ENCODE results near the gene STXBP2. TPM values are rescaled to one million over a fixed set of nuclear protein-coding genes. Genes with fewer than 3 reads are reported as not detected.
A peak's percentile ranks its signal among the peaks of the same experiment; 100 is the strongest.

STXBP2 gene
- total RNA-seq, 1 experiment from 2014 or later = 92.5 TPM

DNA sequence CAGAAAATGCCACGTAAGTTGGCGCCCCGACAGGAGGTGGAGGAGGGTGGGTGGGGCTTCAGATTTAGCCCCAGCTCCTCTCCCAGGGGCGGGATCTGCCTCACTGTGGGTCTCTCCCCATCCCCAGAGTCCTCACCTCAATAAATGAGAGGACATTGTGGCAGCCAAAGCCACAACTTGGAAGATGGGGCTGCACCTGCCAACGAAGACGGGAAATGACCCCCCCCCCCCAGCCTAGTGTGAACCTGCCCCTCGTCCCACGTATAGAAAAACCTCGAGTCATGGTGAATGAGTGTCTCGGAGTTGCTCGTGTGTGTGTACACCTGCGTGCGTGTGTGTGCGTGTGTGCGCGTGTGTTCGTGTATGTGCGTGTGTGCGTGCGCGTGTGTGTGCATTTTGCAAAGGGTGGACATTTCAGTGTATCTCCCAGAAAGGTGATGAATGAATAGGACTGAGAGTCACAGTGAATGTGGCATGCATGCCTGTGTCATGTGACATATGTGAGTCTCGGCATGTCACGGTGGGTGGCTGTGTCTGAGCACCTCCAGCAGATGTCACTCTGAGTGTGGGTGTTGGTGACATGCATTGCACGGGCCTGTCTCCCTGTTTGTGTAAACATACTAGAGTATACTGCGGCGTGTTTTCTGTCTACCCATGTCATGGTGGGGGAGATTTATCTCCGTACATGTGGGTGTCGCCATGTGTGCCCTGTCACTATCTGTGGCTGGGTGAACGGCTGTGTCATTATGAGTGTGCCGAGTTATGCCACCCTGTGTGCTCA is 42.3 kb downstream of the STXBP2 start:
- Histone ChIP-seq H2BK120ac (ENCODE audit: low read depth, low read length, poor library complexity, severe bottlenecking) (no peak overlapping the region), H4K91ac (ENCODE audit: insufficient read length, low read depth, low read length) (no peak overlapping the region), H4K8ac (replicated peaks; ENCODE audit: insufficient read length, low read depth, low read length) (no peak overlapping the region), H2BK5ac (ENCODE audit: insufficient read length, low read length) (no peak overlapping the region), H3K4me1 (ENCODE audit: insufficient read depth, low read length) (no peaks in the 10 kb centered on the region), H2AFZ (ENCODE audit: low read length) (no peak overlapping the region), H3K79me2 (ENCODE audit: insufficient read depth, low read length) (no peaks in the 10 kb centered on the region), H2BK15ac (ENCODE audit: low read depth, low read length) (no peak overlapping the region), H3K56ac (ENCODE audit: insufficient read length, low read depth, low read length) (no peak overlapping the region), H3K4ac (ENCODE audit: low read depth, low read length) (no peak overlapping the region), H4K5ac (ENCODE audit: insufficient read length, low read depth, low read length) (no peak overlapping the region), H3K79me1 (ENCODE audit: insufficient read depth, low read depth, low read length, poor library complexity, severe bottlenecking) (no peaks in the 10 kb centered on the region), H4K20me1 (ENCODE audit: control insufficient read depth, insufficient read depth, insufficient read length) (no peaks in the 10 kb centered on the region), H3K18ac (ENCODE audit: insufficient read length, low read depth, low read length) (no peak overlapping the region), H3K23ac (ENCODE audit: insufficient read length, low read depth, low read length) (no peak overlapping the region), H3K4me2 (ENCODE audit: insufficient read depth, insufficient read length, low read length) (no peak overlapping the region), H3K27me3 (ENCODE audit: insufficient read depth, low read length) (no peaks in the 10 kb centered on the region), H2BK20ac (ENCODE audit: low read depth, low read length, poor library complexity, severe bottlenecking) (no peak overlapping the region), H2BK12ac (ENCODE audit: insufficient read length, low read depth, low read length) (no peak overlapping the region), H3K9me3 (ENCODE audit: control insufficient read depth, low read depth, low read length) (no peaks in the 10 kb centered on the region), H3K27ac (ENCODE audit: insufficient read length, low read depth, low read length) (no peak overlapping the region), H3K14ac (ENCODE audit: insufficient read depth, low read length) (no peak overlapping the region), H3K23me2 (ENCODE audit: insufficient read length, low read depth, low read length, poor library complexity, severe bottlenecking) (peaks cover 7% of the 10 kb centered on the region), H3T11ph (ENCODE audit: low read length) (no peak overlapping the region), H2AK5ac (ENCODE audit: insufficient read length, low read length) (no peak overlapping the region), H3K9ac (ENCODE audit: extremely low read depth, insufficient read length, low read length) (no peak overlapping the region)
- TF ChIP-seq, protein P1, sequence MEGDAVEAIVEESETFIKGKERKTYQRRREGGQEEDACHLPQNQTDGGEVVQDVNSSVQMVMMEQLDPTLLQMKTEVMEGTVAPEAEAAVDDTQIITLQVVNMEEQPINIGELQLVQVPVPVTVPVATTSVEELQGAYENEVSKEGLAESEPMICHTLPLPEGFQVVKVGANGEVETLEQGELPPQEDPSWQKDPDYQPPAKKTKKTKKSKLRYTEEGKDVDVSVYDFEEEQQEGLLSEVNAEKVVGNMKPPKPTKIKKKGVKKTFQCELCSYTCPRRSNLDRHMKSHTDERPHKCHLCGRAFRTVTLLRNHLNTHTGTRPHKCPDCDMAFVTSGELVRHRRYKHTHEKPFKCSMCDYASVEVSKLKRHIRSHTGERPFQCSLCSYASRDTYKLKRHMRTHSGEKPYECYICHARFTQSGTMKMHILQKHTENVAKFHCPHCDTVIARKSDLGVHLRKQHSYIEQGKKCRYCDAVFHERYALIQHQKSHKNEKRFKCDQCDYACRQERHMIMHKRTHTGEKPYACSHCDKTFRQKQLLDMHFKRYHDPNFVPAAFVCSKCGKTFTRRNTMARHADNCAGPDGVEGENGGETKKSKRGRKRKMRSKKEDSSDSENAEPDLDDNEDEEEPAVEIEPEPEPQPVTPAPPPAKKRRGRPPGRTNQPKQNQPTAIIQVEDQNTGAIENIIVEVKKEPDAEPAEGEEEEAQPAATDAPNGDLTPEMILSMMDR (conservative IDR thresholded peaks at IDR 0.05) = no peak
- Mint-ChIP-seq H3K9me3 (no peaks in the 10 kb centered on the region; a peak in 1 of 5 replicates), H3K27ac (no peak overlapping the region), H3K4me3 (peak overlapping the region in 1 of 2 experiments; percentile 71; a peak in 2 of 5 replicates), H3K36me3 (ENCODE audit: insufficient read depth in 1 of 3, low read depth in 3 of 3) (peaks cover 6 to 18% (median 12%) of the 10 kb centered on the region in 3 experiments), H3K27me3 (ENCODE audit: low read depth) (peaks cover 48% of the 10 kb centered on the region), H3K4me1 (peaks cover 10 to 22% of the 10 kb centered on the region in 2 experiments)
- WGBS (ENCODE audit: extremely low coverage, insufficient read length, low lambda C conversion rate) = no CpG with 5 or more reads among the region's 30 CpGs
- DNase-seq = no peak
